DMS153 (cell line): ENCODE measurements around the gene TBC1D3G.
"Not testable (repeated sequence)": the region's sequence is repeated elsewhere in the genome, so short reads cannot be mapped to it uniquely, and the experiment has no call there.

Experiments
- DNase-seq: peaks from one replicate; lab custom pipeline; 2025; lab: John Stamatoyannopoulos, UW

The TBC1D3G gene

GRCh38 chr17:36323584-36323983 lies at the start of gene TBC1D3G:
TSS of gene TBC1D3G (plus strand) at chr17:36323884. CDS start at chr17:36325412, 1,528 bp downstream.
- DNase-seq: not testable (repeated sequence)

GRCh38 chr17:36283256-36283655 lies 40.4 kb upstream of the TBC1D3G start:
- not testable (repeated sequence) for DNase-seq

DNA sequence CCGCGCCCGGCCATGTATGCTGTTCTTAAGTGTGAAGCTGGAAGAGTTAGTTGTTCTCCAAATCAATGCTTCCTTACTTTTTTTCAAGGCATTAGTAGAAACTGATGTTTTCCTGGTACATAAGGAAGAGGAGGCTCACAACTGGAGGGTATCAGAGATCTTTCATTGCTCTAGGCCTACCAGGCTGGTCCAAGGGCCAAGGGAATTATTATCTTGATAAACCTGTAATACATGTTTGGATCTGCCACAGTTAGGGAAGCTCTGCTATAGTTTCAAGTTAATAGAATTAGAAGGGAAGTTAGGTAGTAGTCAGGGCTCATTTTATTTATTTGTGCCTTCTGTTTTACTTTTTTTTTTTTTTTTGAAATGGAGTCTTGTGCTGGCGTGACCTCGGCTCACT lies 39.5 kb upstream of the TBC1D3G start:
- not testable (repeated sequence) for DNase-seq

- not testable (repeated sequence) for DNase-seq
Measured at GRCh38 chr17:36289965-36290612, 33.6 kb upstream of the TBC1D3G start.

GRCh38 chr17:36295161-36295560 lies 28.5 kb upstream of the TBC1D3G start:
- not testable (repeated sequence) for DNase-seq

GRCh38 chr17:36315736-36316135 lies 7.9 kb upstream of the TBC1D3G start:
- not testable (repeated sequence) for DNase-seq

DNA sequence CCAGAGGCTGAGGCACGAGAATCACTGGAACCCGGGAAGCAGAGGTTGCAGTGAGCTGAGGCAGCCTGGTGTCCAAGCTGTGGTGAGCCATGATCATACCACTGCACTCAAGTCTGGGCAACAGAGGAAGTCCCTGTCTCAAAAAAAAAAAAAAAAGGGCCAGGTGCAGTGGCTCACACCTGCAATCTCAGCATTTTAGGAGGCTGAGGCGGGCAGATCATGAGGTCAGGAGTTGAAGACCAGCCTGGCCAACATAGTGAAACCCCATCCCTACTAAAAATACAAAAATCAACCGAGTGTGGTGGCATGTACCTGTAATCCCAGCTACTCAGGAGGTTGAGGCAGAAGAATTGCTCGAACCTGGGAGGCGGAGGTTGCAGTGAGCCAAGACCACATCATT lies 38.8 kb downstream of the TBC1D3G start:
- DNase-seq: not testable (repeated sequence)

- DNase-seq: not testable (repeated sequence)
Measured at GRCh38 chr17:36375938-36376337, 52.3 kb downstream of the TBC1D3G start.
